ENCODE measurements around the gene TIMM13. TPM values are rescaled to one million over a fixed set of nuclear protein-coding genes. Genes with fewer than 3 reads are reported as not detected.

TIMM13 gene
- total and polyA plus RNA-seq, 9 of the 15 experiments (the other 6 are each of a cell fraction or from before 2014, with no cell fraction given) = 17.6 to 215 (median 71.8) TPM

GRCh38 chr19:2454199-2454961, 27.0 kb upstream of the TIMM13 start:
- Histone ChIP-seq H2AFZ (ENCODE audit: low read depth, low read length) (no peak overlapping the region), H3K36me3 (ENCODE audit: control insufficient read depth, insufficient read depth, low read length) (peaks cover 35% of the 10 kb centered on the region; the same call in 1 of the 3 replicates), H3K9me1 (ENCODE audit: control insufficient read depth, insufficient read depth, low read length) (peaks cover 17% of the 10 kb centered on the region), H3K4me1 (replicated peaks in 1 of 2; ENCODE audit: control insufficient read depth in 2 of 2, insufficient read depth in 2 of 2, low read length in 2 of 2) (peaks cover 5 to 48% of the 10 kb centered on the region in 2 experiments; a peak in 3 of 5 replicates), H3K4me2 (ENCODE audit: insufficient read depth, low read length) (no peak overlapping the region), H3K9me3 (replicated peaks; ENCODE audit: control insufficient read depth, insufficient read depth, low read depth, low read length) (no peaks in the 10 kb centered on the region), H3K79me2 (ENCODE audit: control insufficient read depth, insufficient read depth, low read length) (peaks cover 73% of the 10 kb centered on the region), H3K4me3 (no peak overlapping the region), H3K27ac (ENCODE audit: extremely low read depth, low read depth, low read length) (peak overlapping the region; percentile 43; the same call in 1 of the 3 replicates), H3K9ac (ENCODE audit: insufficient read depth in 1 of 2, low read depth in 2 of 2, low read length in 2 of 2) (peak overlapping the region; percentile 41 to 99; a peak in 2 of 4 replicates), H4K20me1 (replicated peaks; ENCODE audit: control insufficient read depth, insufficient read depth, low read length) (peaks cover 29% of the 10 kb centered on the region; the same call in 1 of the 2 replicates), H3K27me3 (ENCODE audit: control insufficient read depth in 2 of 2, insufficient read depth in 2 of 2, low read length in 2 of 2) (no peaks in the 10 kb centered on the region)
- DNase-seq (ENCODE audit: extremely low read depth in 1 of 4, low spot score in 3 of 4) (no peak), FAIRE-seq (no peak), ATAC-seq (no peak)
- ChIA-PET CTCF (ENCODE audit: low intra/inter-chr PET ratio) (no interaction called here), POLR2A (interaction anchor here (0.6 to 4.4 kb wide), 10 partner anchors 9 to 285 kb away, joined by 3 to 20 read pairs (median 4); partner anchors contain the start of gene GADD45B)
- no TSS peak for BruUV-seq (replicated peaks)
- WGBS (ENCODE audit: insufficient coverage, low coverage, missing lambda C conversion rate) = 70% methylated on average over 19 of the region's 19 CpGs
- intact Hi-C loops (cut with micrococcal nuclease) = no loop called here
- in situ Hi-C loops (cut with MboI) = no loop called here
- TF ChIP-seq HDAC2 (IDR thresholded peaks at IDR 0.05) (no peak), MYNN (IDR thresholded peaks at IDR 0.05) (no peak), MYNN (CRISPR knock-in tag; IDR thresholded peaks at IDR 0.05) (no peak), ZNF263 (CRISPR knock-in tag; IDR thresholded peaks at IDR 0.05; ENCODE audit: borderline replicate concordance) (no peak), E2F6 (IDR thresholded peaks at IDR 0.05; ENCODE audit: borderline replicate concordance in 1 of 2, extremely low read depth in 1 of 2, insufficient read depth in 1 of 2, insufficient read length in 1 of 2, low read depth in 1 of 2, low read length in 1 of 2, poor library complexity in 1 of 2, severe bottlenecking in 1 of 2) (peak in 1 of 2 experiments; percentile 39), RBM14 (IDR thresholded peaks at IDR 0.05; ENCODE audit: borderline replicate concordance, insufficient read depth, low read depth, low read length) (no peak), NUFIP1 (IDR thresholded peaks at IDR 0.05; ENCODE audit: partially characterized antibody) (no peak), PYGO2 (tag; IDR thresholded peaks at IDR 0.05) (no peak), SRF (CRISPR knock-in tag; IDR thresholded peaks at IDR 0.05) (no peak), CREB3 (tag; conservative IDR thresholded peaks at IDR 0.05; ENCODE audit: low read depth) (no peak), ZNF830 (CRISPR knock-in tag; IDR thresholded peaks at IDR 0.05) (no peak), ESRRA (IDR thresholded peaks at IDR 0.05; ENCODE audit: borderline replicate concordance, low read depth) (peak; percentile 39; the same call in 1 of the 2 replicates), SMAD1 (IDR thresholded peaks at IDR 0.05; ENCODE audit: low read depth, low read length, partially characterized antibody) (no peak), ZBTB7A (IDR thresholded peaks at IDR 0.05; ENCODE audit: borderline replicate concordance, control insufficient read depth, low read depth, low read length) (0 out of 2 replicates have a peak, but pooled peaks have one; percentile 14), RAD51 (IDR thresholded peaks at IDR 0.05; ENCODE audit: borderline replicate concordance, low read depth) (no peak), PHB (CRISPR knock-in tag; IDR thresholded peaks at IDR 0.05) (no peak), ZFP36 (IDR thresholded peaks at IDR 0.05; ENCODE audit: low read depth, low read length, partially characterized antibody) (peak; percentile 38), POLR2AphosphoS2 (IDR thresholded peaks at IDR 0.05; ENCODE audit: low read length) (no peak)

Data from K562 (cell line).